Measurements from ENCODE around the gene KCNAB2.

- no peak for TF ChIP-seq EZH2 (IDR thresholded peaks at IDR 0.05; ENCODE audit: low read length, unreplicated experiment)
- no peak for TF ChIP-seq EZH2phosphoT487 (IDR thresholded peaks at IDR 0.05; ENCODE audit: borderline replicate concordance, low read length)
- no peak for TF ChIP-seq CTCF (conservative IDR thresholded peaks at IDR 0.05; ENCODE audit: low read depth, low read length)
Measured at GRCh38 chr1:6126028-6126427, 80.3 kb downstream of the KCNAB2 start.
